Naive thymus-derived CD4-positive, alpha-beta T cell (primary cell): ENCODE results near the gene ITGB1BP2. TPM values are rescaled to one million over a fixed set of nuclear protein-coding genes. Genes with fewer than 3 reads are reported as not detected.
"Not testable (repeated sequence)": the region's sequence is repeated elsewhere in the genome, so short reads cannot be mapped to it uniquely, and the experiment has no call there.

Experiments
- ATAC-seq: fragments of 150-1000 bp; cut with Tn5 transposase; 2 replicates; pipeline ENCODE4 v1.10.0; 2021; ENCODE audit warnings: mild to moderate bottlenecking, moderate library complexity
- CTCF ChIA-PET: fragments of 350-600 bp; sonication (Branson Sonifier 250); formaldehyde crosslinking; loops from one replicate; lab custom pipeline; 2021; ENCODE audit warnings: antibody characterized with exemption; lab: Charles Lee
- POLR2A ChIA-PET: fragments of 350-600 bp; sonication (Branson Sonifier 250); formaldehyde crosslinking; loops from one replicate; lab custom pipeline; 2021; ENCODE audit warnings: antibody characterized with exemption, inconsistent platforms; lab: Charles Lee
- DNase-seq, 9 donors: peaks; one replicate each; pipeline versions ENCODE4 v3.0.0 to v3.0.0-alpha.2; 2020 to 2022; ENCODE audit warnings: mixed read lengths in 1 of 9
- H3K27ac ChIP-seq: one replicate; pipeline ENCODE4 v1.7.0; 2013; ENCODE audit warnings: mild to moderate bottlenecking, low read depth, low read length, moderate library complexity
- H3K27me3 ChIP-seq, 2 donors: one replicate each; pipeline ENCODE4 v1.7.0; 2013; ENCODE audit warnings: low read length in 2 of 2, mild to moderate bottlenecking in 2 of 2, moderate library complexity in 2 of 2; ENCODE audit not compliant: control insufficient read depth in 2 of 2, insufficient read depth in 2 of 2
- H3K36me3 ChIP-seq, 3 experiments: 1 replicate in 2 of 3; 2 replicates in 1 of 3; pipeline ENCODE4 v1.7.0; 2013; ENCODE audit warnings: low read length in 3 of 3, mild to moderate bottlenecking in 3 of 3, moderate library complexity in 1 of 3; ENCODE audit not compliant: insufficient read depth in 3 of 3, control insufficient read depth in 2 of 3
- H3K4me1 ChIP-seq, 2 donors: one replicate each; pipeline ENCODE4 v1.7.0; 2013; ENCODE audit warnings: low read length in 2 of 2, mild to moderate bottlenecking in 2 of 2, moderate library complexity in 1 of 2; ENCODE audit not compliant: control insufficient read depth in 2 of 2, insufficient read depth in 2 of 2
- H3K4me3 ChIP-seq: 2 replicates; pipeline ENCODE4 v1.7.0; 2013; ENCODE audit warnings: mild to moderate bottlenecking, low read length
- H3K9me3 ChIP-seq, 3 experiments: 1 replicate in 2 of 3; 2 replicates in 1 of 3; pipeline ENCODE4 v1.7.0; 2013; ENCODE audit warnings: low read length in 3 of 3; ENCODE audit not compliant: control insufficient read depth in 2 of 3
- H3K27ac Mint-ChIP-seq, 9 donors: one replicate each; pipeline ENCODE4 v1.8.0; 2020 to 2022; ENCODE audit warnings: mixed read lengths in 9 of 9, mild to moderate bottlenecking in 8 of 9, moderate library complexity in 5 of 9, inconsistent platforms in 2 of 9
- H3K27me3 Mint-ChIP-seq, 5 donors: one replicate each; pipeline ENCODE4 v1.8.0; 2021 to 2022; ENCODE audit warnings: mixed read lengths in 5 of 5, mild to moderate bottlenecking in 1 of 5
- H3K36me3 Mint-ChIP-seq, 5 donors: one replicate each; pipeline ENCODE4 v1.8.0; 2020 to 2022; ENCODE audit warnings: mixed read lengths in 5 of 5, mild to moderate bottlenecking in 3 of 5, inconsistent platforms in 1 of 5
- H3K4me1 Mint-ChIP-seq, 7 donors: one replicate each; pipeline ENCODE4 v1.8.0; 2020 to 2022; ENCODE audit warnings: mixed read lengths in 7 of 7, mild to moderate bottlenecking in 3 of 7, inconsistent platforms in 1 of 7
- H3K4me3 Mint-ChIP-seq, 10 donors: one replicate each; pipeline ENCODE4 v1.8.0; 2020 to 2022; ENCODE audit warnings: mild to moderate bottlenecking in 10 of 10, mixed read lengths in 10 of 10, moderate library complexity in 6 of 10, inconsistent platforms in 2 of 10
- H3K9me3 Mint-ChIP-seq, 11 donors: one replicate each; pipeline ENCODE4 v1.8.0; 2020 to 2022; ENCODE audit warnings: mixed read lengths in 11 of 11, mild to moderate bottlenecking in 4 of 11, inconsistent platforms in 1 of 11, moderate library complexity in 1 of 11
- intact Hi-C, 2 donors: fragments of 100-400 bp; cut with micrococcal nuclease; formaldehyde crosslinking; loops; one replicate each; pipeline ENCODE4 v1.15.1; 2023
- polyA plus RNA-seq, 2 donors: library from polyadenylated mRNA; unstranded; fragments of 300-500 nt; fragmentation: Illumina TruSeq; gene quantifications; one replicate each; pipeline ENCODE4 v1.2.3, GENCODE V29; 2021
- total RNA-seq, 6 experiments: library from RNA in 5 of 6; stranded (reverse) in 5 of 6; gene quantifications; 1 replicate in 5 of 6; 2 replicates in 1 of 6; pipeline ENCODE4 v1.2.3 and lab custom pipeline; 2021 to 2026

The ITGB1BP2 gene
- total and polyA plus RNA-seq, 7 experiments from 2014 or later = 2.4 to 6.0 (median 4.6) TPM; not detected in 2

DNA sequence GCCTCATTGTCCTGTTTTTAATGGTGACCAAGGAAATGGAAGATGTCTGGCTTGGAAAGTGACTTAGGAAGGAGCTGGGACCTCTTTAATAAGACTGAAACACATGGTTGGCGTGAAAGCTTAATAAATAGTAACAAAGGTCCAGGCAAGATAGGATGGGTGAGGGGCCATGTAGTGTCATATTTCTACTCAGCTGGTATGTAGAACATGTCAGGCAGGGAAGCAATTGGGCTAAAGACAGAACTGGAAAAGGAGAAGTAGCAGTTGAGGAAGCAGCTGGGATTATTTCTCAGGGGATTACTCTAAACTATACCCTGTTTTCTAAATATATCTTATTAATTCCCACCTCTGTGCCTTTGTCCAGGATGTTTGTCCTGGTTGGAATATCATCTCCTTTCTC, 18.6 kb downstream of the ITGB1BP2 start:
- Mint-ChIP-seq H3K27ac (no peak overlapping the region), H3K27me3 (no peaks in the 10 kb centered on the region), H3K4me1 (peaks cover 0 to 1% (median 0%) of the 10 kb centered on the region in 7 donors), H3K4me3 (no peak overlapping the region), H3K36me3 (peaks cover 0 to 11% (median 4%) of the 10 kb centered on the region in 5 donors), H3K9me3 (peaks cover 0 to 3% (median 0%) of the 10 kb centered on the region in 11 donors)
- ChIA-PET POLR2A (interaction anchor here (0.6 kb wide), 1 partner anchor 70 kb away, joined by 4 read pairs; no protein-coding TSS in a partner anchor), CTCF (no interaction called here)
- Histone ChIP-seq H3K27ac (no peak overlapping the region), H3K27me3 (no peaks in the 10 kb centered on the region), H3K9me3 (no peaks in the 10 kb centered on the region), H3K4me1 (no peaks in the 10 kb centered on the region), H3K4me3 (no peak overlapping the region), H3K36me3 (no peaks in the 10 kb centered on the region)
- intact Hi-C loops = no loop called here
- no peak for DNase-seq
- no peak for ATAC-seq

GRCh38 chrX:71321731-71322130, 20.2 kb downstream of the ITGB1BP2 start:
- Mint-ChIP-seq H3K9me3 (peaks cover 0 to 5% (median 2%) of the 10 kb centered on the region in 11 donors), H3K27me3 (no peaks in the 10 kb centered on the region), H3K27ac (no peak overlapping the region), H3K4me3 (no peak overlapping the region), H3K4me1 (peaks cover 0 to 1% (median 0%) of the 10 kb centered on the region in 7 donors), H3K36me3 (peaks cover 0 to 12% (median 6%) of the 10 kb centered on the region in 5 donors)
- peaks cover 0 to 1% (median 0%) of the 10 kb centered on the region in 3 experiments for H3K9me3 ChIP-seq
- DNase-seq (no peak), ATAC-seq (no peak)
- ChIA-PET POLR2A (no interaction called here), CTCF (no interaction called here)
- H3K27ac ChIP-seq = no peak overlapping the region
- intact Hi-C loops = no loop called here
- H3K4me1 ChIP-seq = no peaks in the 10 kb centered on the region
- H3K4me3 ChIP-seq = no peak overlapping the region
- no peaks in the 10 kb centered on the region for H3K27me3 ChIP-seq
- H3K36me3 ChIP-seq = no peaks in the 10 kb centered on the region

DNA sequence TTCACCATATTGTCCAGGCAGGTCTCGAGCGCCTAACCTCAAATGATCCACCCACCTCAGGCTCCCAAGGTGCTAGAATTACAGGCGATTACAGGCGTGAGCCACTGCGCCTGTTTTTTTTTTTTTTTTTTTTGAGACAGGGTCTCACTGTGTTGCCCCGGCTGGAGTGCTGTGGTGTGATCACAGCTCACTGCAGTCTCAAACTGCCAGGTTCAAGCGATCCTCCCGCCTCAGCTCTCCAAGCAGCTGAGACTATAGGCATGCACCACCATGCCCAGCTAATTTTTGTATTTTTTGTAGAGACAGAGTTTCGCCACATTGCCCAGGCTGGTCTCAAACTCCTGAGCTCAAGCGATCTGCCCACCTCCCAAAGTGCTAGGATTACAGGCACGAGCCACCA, 22.9 kb downstream of the ITGB1BP2 start:
- POLR2A ChIA-PET = interaction anchor here (0.6 kb wide), 1 partner anchor 183 kb away, joined by 4 read pairs; no protein-coding TSS in a partner anchor
- peaks cover 0 to 15% (median 8%) of the 10 kb centered on the region in 5 donors for H3K36me3 Mint-ChIP-seq
- H3K4me1 ChIP-seq, H3K27ac ChIP-seq, H3K27ac Mint-ChIP-seq, H3K9me3 ChIP-seq, H3K27me3 ChIP-seq, H3K4me3 Mint-ChIP-seq, H3K9me3 Mint-ChIP-seq, H3K4me1 Mint-ChIP-seq, H3K27me3 Mint-ChIP-seq, H3K36me3 ChIP-seq, intact Hi-C loops, ATAC-seq, CTCF ChIA-PET, H3K4me3 ChIP-seq, DNase-seq: not testable (repeated sequence)

- Histone ChIP-seq H3K27ac (no peak overlapping the region), H3K4me1 (no peaks in the 10 kb centered on the region), H3K4me3 (no peak overlapping the region), H3K9me3 (peaks cover 0 to 5% (median 0%) of the 10 kb centered on the region in 3 experiments), H3K27me3 (no peaks in the 10 kb centered on the region), H3K36me3 (no peaks in the 10 kb centered on the region)
- no peak for ATAC-seq
- Mint-ChIP-seq H3K4me3 (no peak overlapping the region), H3K27me3 (no peaks in the 10 kb centered on the region), H3K9me3 (peaks cover 0 to 8% (median 5%) of the 10 kb centered on the region in 11 donors), H3K27ac (no peak overlapping the region), H3K4me1 (peaks cover 0 to 1% (median 0%) of the 10 kb centered on the region in 7 donors), H3K36me3 (peaks cover 0 to 15% (median 8%) of the 10 kb centered on the region in 5 donors)
- no peak for DNase-seq
- ChIA-PET POLR2A (no interaction called here), CTCF (no interaction called here)
- intact Hi-C loops = no loop called here
Observed at GRCh38 chrX:71326394-71326793, 24.8 kb downstream of the ITGB1BP2 start.

DNA sequence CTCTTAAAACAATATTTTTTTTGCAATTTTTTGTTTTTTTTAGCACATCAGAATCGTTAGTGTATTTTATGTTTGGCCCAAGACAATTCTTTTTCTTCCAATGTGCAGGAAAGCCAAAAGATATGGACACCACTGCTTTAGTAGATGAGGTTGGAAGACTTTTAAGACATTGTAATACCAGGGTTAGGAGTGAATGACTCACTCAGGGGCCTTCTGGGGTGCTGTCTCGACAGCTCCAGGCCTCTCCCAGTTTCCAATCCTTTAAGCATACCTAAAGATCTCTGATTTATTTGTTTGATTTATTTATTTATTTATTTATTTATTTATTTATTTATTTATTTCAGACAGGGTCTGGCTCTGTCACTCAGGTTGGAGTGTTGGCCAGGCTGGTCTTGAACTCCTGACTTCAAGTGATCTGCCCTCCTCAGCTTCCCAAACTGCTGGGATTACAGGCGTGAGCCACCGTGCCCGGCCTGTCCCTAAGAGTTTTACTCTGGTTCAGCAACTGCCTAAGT, 47.7 kb downstream of the ITGB1BP2 start:
- H3K4me3 ChIP-seq, H3K36me3 ChIP-seq, POLR2A ChIA-PET, H3K9me3 ChIP-seq, H3K27me3 Mint-ChIP-seq, H3K27ac Mint-ChIP-seq, ATAC-seq, H3K36me3 Mint-ChIP-seq, H3K4me3 Mint-ChIP-seq, H3K27me3 ChIP-seq, H3K27ac ChIP-seq, intact Hi-C loops, DNase-seq, H3K9me3 Mint-ChIP-seq, H3K4me1 Mint-ChIP-seq, H3K4me1 ChIP-seq, CTCF ChIA-PET: not testable (repeated sequence)

GRCh38 chrX:71349867-71350266, 48.3 kb downstream of the ITGB1BP2 start:
- H3K36me3 ChIP-seq, H3K4me1 ChIP-seq, H3K27me3 Mint-ChIP-seq, ATAC-seq, H3K9me3 Mint-ChIP-seq, H3K4me1 Mint-ChIP-seq, H3K27ac Mint-ChIP-seq, CTCF ChIA-PET, H3K9me3 ChIP-seq, intact Hi-C loops, H3K27ac ChIP-seq, H3K36me3 Mint-ChIP-seq, H3K4me3 Mint-ChIP-seq, H3K27me3 ChIP-seq, POLR2A ChIA-PET, DNase-seq, H3K4me3 ChIP-seq: not testable (repeated sequence)

DNA sequence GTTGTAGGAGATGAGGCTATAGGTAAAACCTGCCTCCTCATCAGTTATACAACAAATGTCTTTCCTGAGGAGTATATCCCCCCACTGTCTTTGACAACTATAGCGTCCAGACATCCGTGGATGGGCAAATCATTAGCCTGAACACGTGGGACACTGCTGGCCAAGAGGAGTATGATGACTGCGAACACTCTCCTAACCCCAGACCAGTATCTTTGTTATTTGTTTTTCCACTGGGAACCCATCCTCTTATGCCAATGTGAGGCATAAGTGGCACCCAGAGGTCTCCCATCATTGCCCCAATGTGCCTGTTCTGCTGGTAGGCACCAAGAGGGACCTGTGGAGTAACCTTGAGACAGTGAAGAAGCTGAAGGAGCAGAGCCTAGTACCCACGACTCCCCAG, 50.9 kb downstream of the ITGB1BP2 start:
- H3K9me3 Mint-ChIP-seq, H3K27me3 Mint-ChIP-seq, ATAC-seq, H3K4me3 Mint-ChIP-seq, H3K9me3 ChIP-seq, intact Hi-C loops, H3K4me3 ChIP-seq, H3K36me3 Mint-ChIP-seq, H3K36me3 ChIP-seq, H3K4me1 Mint-ChIP-seq, H3K27ac ChIP-seq, DNase-seq, H3K27me3 ChIP-seq, H3K4me1 ChIP-seq: not testable (repeated sequence)
- H3K27ac Mint-ChIP-seq = peak overlapping the region in 1 of 9 donors; percentile 40
- CTCF ChIA-PET = interaction anchor here (0.6 kb wide), 1 partner anchor 300 kb away, joined by 6 read pairs; no protein-coding TSS in a partner anchor
- POLR2A ChIA-PET = interaction anchor here (0.6 to 1.5 kb wide), 5 partner anchors 14 to 181 kb away, joined by 3 to 11 read pairs (median 5); partner anchors contain the start of genes NONO, OGT and TAF1
